Ectodermal cell (in vitro differentiated cells): Measurements from ENCODE around the gene ZDHHC24.

Experiments
- H3K27ac ChIP-seq: 2 replicates; pipeline ENCODE4 v1.7.0; 2013; ENCODE audit warnings: mild to moderate bottlenecking, low read depth, low read length; ENCODE audit not compliant: insufficient read depth, poor library complexity, severe bottlenecking
- H3K27me3 ChIP-seq: 2 replicates; pipeline ENCODE4 v1.7.0; 2013; ENCODE audit warnings: mild to moderate bottlenecking, low read length; ENCODE audit not compliant: insufficient read depth, control insufficient read depth, poor library complexity, severe bottlenecking
- H3K36me3 ChIP-seq: one replicate; pipeline ENCODE4 v1.7.0; 2013; ENCODE audit warnings: low read length; ENCODE audit not compliant: control insufficient read depth, insufficient read depth
- H3K4me1 ChIP-seq: one replicate; pipeline ENCODE4 v1.7.0; 2013; ENCODE audit warnings: low read length; ENCODE audit not compliant: control insufficient read depth, insufficient read depth
- H3K4me3 ChIP-seq: 2 replicates; pipeline ENCODE4 v1.7.0; 2013; ENCODE audit warnings: low read depth, low read length, control low read depth; ENCODE audit not compliant: insufficient read depth
- H3K9me3 ChIP-seq: 2 replicates; pipeline ENCODE4 v1.7.0; 2013; ENCODE audit warnings: mild to moderate bottlenecking, low read length, moderate library complexity; ENCODE audit not compliant: control insufficient read depth
- WGBS, 2 experiments: methylation state at CpG; one replicate each; pipeline ENCODE4 v1.1.7; 2013; ENCODE audit warnings: missing lambda C conversion rate in 2 of 2; 5-methylcytosine and 5-hydroxymethylcytosine counted together

The ZDHHC24 gene

GRCh38 chr11:66530927-66531709 is 14.7 kb downstream of the ZDHHC24 start:
- no peaks in the 10 kb centered on the region for H3K4me1 ChIP-seq
- H3K27ac ChIP-seq = no peak overlapping the region
- H3K36me3 ChIP-seq = peaks cover 7% of the 10 kb centered on the region
- H3K4me3 ChIP-seq = no peak overlapping the region
- H3K9me3 ChIP-seq = no peaks in the 10 kb centered on the region
- no peaks in the 10 kb centered on the region for H3K27me3 ChIP-seq
- 92 to 94% methylated on average over 10 of the region's 10 CpGs for WGBS, 2 experiments

DNA sequence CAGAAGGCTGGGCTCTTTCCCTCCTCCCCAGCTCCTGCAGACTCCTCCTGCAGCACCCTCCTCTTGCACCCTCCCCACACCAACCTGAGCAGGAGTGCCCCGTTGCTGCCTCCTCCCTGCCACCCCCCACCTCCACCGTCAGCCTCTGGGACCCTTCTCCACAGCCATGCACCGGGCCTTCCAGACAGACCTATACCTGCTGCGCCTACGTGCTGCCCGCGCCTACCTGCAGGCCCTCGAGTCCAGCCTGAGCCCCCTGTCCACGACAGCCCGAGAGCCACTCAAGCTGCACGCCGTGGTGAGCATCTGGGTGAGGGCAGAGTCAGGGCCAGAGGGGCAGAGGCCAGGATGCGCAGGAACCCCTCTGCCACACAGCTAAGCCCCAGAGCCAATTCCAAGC is 16.2 kb downstream of the ZDHHC24 start:
- 92 to 96% methylated on average over 13 of the region's 13 CpGs for WGBS, 2 experiments

DNA sequence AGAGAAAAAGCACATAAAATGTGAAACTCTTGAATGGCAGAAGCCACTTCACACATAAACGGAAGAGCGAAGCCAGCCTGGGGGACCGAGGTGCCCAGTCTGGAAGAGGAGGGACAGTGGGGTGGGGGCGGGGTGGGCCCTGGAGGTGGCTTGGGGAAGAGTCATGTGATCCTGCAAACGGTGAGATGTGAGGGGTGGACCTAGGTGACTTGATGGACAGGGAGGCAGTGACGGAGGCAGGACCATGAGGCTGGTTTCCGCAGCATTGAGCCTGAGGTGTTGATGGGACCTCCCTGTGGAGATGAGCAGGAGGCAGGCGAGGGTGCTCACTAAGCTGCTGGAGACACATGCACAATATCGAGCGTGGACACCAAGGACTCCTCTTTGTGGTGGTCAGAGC is 16.8 kb downstream of the ZDHHC24 start:
- Histone ChIP-seq H3K4me3 (no peak overlapping the region), H3K9me3 (no peaks in the 10 kb centered on the region), H3K36me3 (no peaks in the 10 kb centered on the region), H3K27ac (no peak overlapping the region), H3K4me1 (no peaks in the 10 kb centered on the region), H3K27me3 (no peaks in the 10 kb centered on the region)
- WGBS, 2 experiments = 81 to 87% methylated on average over 10 of the region's 10 CpGs

More for the DNA sequence above, 16.2 kb downstream of the ZDHHC24 start:
- H3K27ac ChIP-seq = no peak overlapping the region
- H3K27me3 ChIP-seq = no peaks in the 10 kb centered on the region
- no peaks in the 10 kb centered on the region for H3K9me3 ChIP-seq
- no peak overlapping the region for H3K4me3 ChIP-seq
- H3K36me3 ChIP-seq = no peaks in the 10 kb centered on the region
- no peaks in the 10 kb centered on the region for H3K4me1 ChIP-seq

- no peaks in the 10 kb centered on the region for H3K4me1 ChIP-seq
- H3K4me3 ChIP-seq = no peak overlapping the region
- no peaks in the 10 kb centered on the region for H3K9me3 ChIP-seq
- H3K27me3 ChIP-seq = no peaks in the 10 kb centered on the region
- peaks cover 5% of the 10 kb centered on the region for H3K36me3 ChIP-seq
- no peak overlapping the region for H3K27ac ChIP-seq
- 89 to 96% methylated on average over 8 to 9 of the region's 10 CpGs for WGBS, 2 experiments
These were observed 21.4 kb downstream of the ZDHHC24 start for GRCh38 chr11:66524304-66525040.

- H3K36me3 ChIP-seq = peaks cover 5% of the 10 kb centered on the region
- WGBS, 2 experiments = 93 to 94% methylated on average over 11 of the region's 11 CpGs
- no peaks in the 10 kb centered on the region for H3K9me3 ChIP-seq
These were observed 22.2 kb downstream of the ZDHHC24 start for GRCh38 chr11:66523611-66524010.

GRCh38 chr11:66510990-66511339 is 34.9 kb downstream of the ZDHHC24 start:
- no peak overlapping the region for H3K27ac ChIP-seq
- H3K27me3 ChIP-seq = no peaks in the 10 kb centered on the region
- WGBS, 2 experiments = 13 to 16% methylated on average over 5 of the region's 5 CpGs
- H3K36me3 ChIP-seq = no peaks in the 10 kb centered on the region
- H3K4me1 ChIP-seq = no peaks in the 10 kb centered on the region
- no peaks in the 10 kb centered on the region for H3K9me3 ChIP-seq
- H3K4me3 ChIP-seq = peak overlapping the region; percentile 68

More at GRCh38 chr11:66523611-66524010, 22.2 kb downstream of the ZDHHC24 start:
- Histone ChIP-seq H3K27ac (no peak overlapping the region), H3K27me3 (no peaks in the 10 kb centered on the region), H3K4me3 (no peak overlapping the region), H3K4me1 (no peaks in the 10 kb centered on the region)

- no peaks in the 10 kb centered on the region for H3K27me3 ChIP-seq
- no peaks in the 10 kb centered on the region for H3K36me3 ChIP-seq
- H3K9me3 ChIP-seq = no peaks in the 10 kb centered on the region
- H3K4me1 ChIP-seq = no peaks in the 10 kb centered on the region
- 6 to 7% methylated on average over 31 of the region's 31 CpGs for WGBS, 2 experiments
- peak within 1 kb of the TSS; percentile 68 for H3K4me3 ChIP-seq
- peak within 1 kb of the TSS; percentile 50 for H3K27ac ChIP-seq
These were observed 35.4 kb downstream of the ZDHHC24 start, which contains the start of gene BBS1 for GRCh38 chr11:66510271-66510989. BBS1 (plus strand) TSS chr11:66510635; CDS start chr11:66510660, 25 bp downstream.

DNA sequence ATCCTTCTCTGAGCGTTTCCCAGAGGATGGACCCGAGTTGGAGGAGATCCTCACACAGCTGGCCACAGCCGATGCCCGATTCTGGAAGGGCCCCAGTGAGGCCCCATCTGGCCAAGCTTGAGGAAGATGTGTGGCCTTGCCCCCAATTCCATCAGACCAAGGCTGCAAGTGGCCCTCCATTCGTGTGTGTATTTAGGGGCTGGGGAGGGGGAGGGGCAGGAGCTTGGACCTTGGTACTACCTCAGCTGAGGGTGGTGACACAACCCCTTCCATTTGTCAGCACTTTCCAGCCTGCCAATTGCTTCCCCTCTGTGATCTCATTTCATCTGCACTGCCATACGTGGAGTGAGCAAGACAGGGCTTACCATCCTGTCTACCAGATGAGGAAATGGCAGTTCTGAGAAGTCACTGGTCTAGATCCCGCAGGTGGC is 36.7 kb downstream of the ZDHHC24 start:
- no peaks in the 10 kb centered on the region for H3K9me3 ChIP-seq
- WGBS, 2 experiments = 90 to 91% methylated on average over 7 of the region's 7 CpGs
- H3K36me3 ChIP-seq = no peaks in the 10 kb centered on the region
- H3K27me3 ChIP-seq = no peaks in the 10 kb centered on the region
- H3K27ac ChIP-seq = no peak overlapping the region
- H3K4me1 ChIP-seq = no peaks in the 10 kb centered on the region
- H3K4me3 ChIP-seq = no peak overlapping the region

- H3K4me3 ChIP-seq = no peak overlapping the region
- no peaks in the 10 kb centered on the region for H3K4me1 ChIP-seq
- H3K27ac ChIP-seq = no peak overlapping the region
- H3K36me3 ChIP-seq = no peaks in the 10 kb centered on the region
- 95 to 97% methylated on average over 1 of the region's 1 CpG for WGBS, 2 experiments
- H3K9me3 ChIP-seq = no peaks in the 10 kb centered on the region
- H3K27me3 ChIP-seq = no peaks in the 10 kb centered on the region
These were observed 40.5 kb downstream of the ZDHHC24 start for GRCh38 chr11:66505276-66505816.
